Neural cell (in vitro differentiated cells): Measurements from ENCODE around the gene PARP15. TPM values are rescaled to one million over a fixed set of nuclear protein-coding genes. Genes with fewer than 3 reads are reported as not detected.

Source experiments
- H2AFZ ChIP-seq: fragments of 200-600, 300-800 bp; sonication (generic), shearing (Covaris generic); 2 replicates; pipeline ENCODE4 v1.6.0; 2014; ENCODE audit warnings: low read depth, mild to moderate bottlenecking, antibody characterized with exemption, low read length, moderate library complexity
- H3F3A ChIP-seq: fragments of 200-600 bp; shearing (Covaris generic); 2 replicates; pipeline ENCODE4 v1.6.1; 2016; ENCODE audit warnings: mild to moderate bottlenecking, moderate library complexity, mixed read lengths, antibody characterized with exemption, low read length; ENCODE audit not compliant: insufficient read depth, poor library complexity, severe bottlenecking
- H3K27ac ChIP-seq: fragments of 200-600, 300-800 bp; sonication (generic), shearing (Covaris generic); 2 replicates; pipeline ENCODE4 v1.5.1; 2014; ENCODE audit warnings: mild to moderate bottlenecking, low read length, moderate library complexity
- H3K27me3 ChIP-seq: fragments of 300-800, 200-600 bp; sonication (generic), shearing (Covaris generic); 2 replicates; pipeline ENCODE4 v1.6.0; 2014; ENCODE audit warnings: mild to moderate bottlenecking, low read depth, low read length, moderate library complexity; ENCODE audit not compliant: insufficient read depth
- H3K36me3 ChIP-seq: fragments of 300-800, 200-600 bp; sonication (generic), shearing (Covaris generic); 2 replicates; pipeline ENCODE4 v1.5.1; 2014; ENCODE audit warnings: mild to moderate bottlenecking, antibody characterized with exemption, low read length, moderate library complexity; ENCODE audit not compliant: insufficient read depth
- H3K4me2 ChIP-seq: fragments of 300-800, 200-600 bp; sonication (generic), shearing (Covaris generic); 2 replicates; pipeline ENCODE4 v1.6.0; 2014; ENCODE audit warnings: mild to moderate bottlenecking, low read length
- H3K4me3 ChIP-seq: fragments of 300-800, 200-600 bp; sonication (generic), shearing (Covaris generic); 2 replicates; pipeline ENCODE4 v1.5.1; 2014; ENCODE audit warnings: mild to moderate bottlenecking, low read length, moderate library complexity
- H3K79me2 ChIP-seq: fragments of 200-600 bp; shearing (Covaris generic); replicated peaks from 2 replicates; pipeline ENCODE4 v1.6.0; 2014; ENCODE audit warnings: mild to moderate bottlenecking, low read length, moderate library complexity; ENCODE audit not compliant: insufficient read depth
- H3K9ac ChIP-seq: fragments of 300-800, 200-600 bp; sonication (generic), shearing (Covaris generic); 2 replicates; pipeline ENCODE4 v1.6.1; 2016; ENCODE audit warnings: mild to moderate bottlenecking, low read length, mixed read lengths
- H3K9me2 ChIP-seq: fragments of 200-600 bp; shearing (Covaris generic); 2 replicates; pipeline ENCODE4 v1.6.1; 2016; ENCODE audit warnings: mild to moderate bottlenecking, low read length, mixed read lengths; ENCODE audit not compliant: insufficient read depth
- H3K9me3 ChIP-seq: fragments of 200-600, 300-800 bp; sonication (generic), shearing (Covaris generic); 2 replicates; pipeline ENCODE4 v1.6.1; 2016; ENCODE audit warnings: mild to moderate bottlenecking, mixed run types, low read length, moderate library complexity, mixed read lengths
- H4K20me1 ChIP-seq: fragments of 200-600 bp; shearing (Covaris generic); 2 replicates; pipeline ENCODE4 v1.6.1; 2016; ENCODE audit warnings: mild to moderate bottlenecking, mixed run types; ENCODE audit not compliant: insufficient read depth
- CTCF ChIP-seq: fragments of 450-650 bp; IDR thresholded peaks from 2 replicates; pipeline ENCODE4 v1.5.1; 2014; ENCODE audit warnings: antibody characterized with exemption, mild to moderate bottlenecking, moderate library complexity; ENCODE audit not compliant: poor library complexity, severe bottlenecking
- EP300 ChIP-seq: fragments of 450-650 bp; conservative IDR thresholded peaks from 2 replicates; pipeline ENCODE4 v1.6.1; 2014; ENCODE audit warnings: antibody characterized with exemption, mild to moderate bottlenecking, moderate library complexity; ENCODE audit not compliant: poor library complexity, severe bottlenecking
- EZH2 ChIP-seq: fragments of 200-600, 300-800 bp; shearing (Covaris generic), sonication (generic); IDR thresholded peaks from 2 replicates; pipeline ENCODE4 v1.6.1; 2014; ENCODE audit warnings: antibody characterized with exemption, low read length, borderline replicate concordance, mild to moderate bottlenecking; ENCODE audit not compliant: insufficient read depth, poor library complexity, severe bottlenecking
- MXI1 ChIP-seq: fragments of 450-650 bp; conservative IDR thresholded peaks from 2 replicates; pipeline ENCODE4 v1.6.1; 2014; ENCODE audit warnings: antibody characterized with exemption, mild to moderate bottlenecking; ENCODE audit not compliant: poor library complexity, severe bottlenecking
- POLR2AphosphoS5 ChIP-seq: IDR thresholded peaks from 2 replicates; pipeline ENCODE4 v1.6.1; 2012
- RAD21 ChIP-seq: fragments of 450-650 bp; conservative IDR thresholded peaks from 2 replicates; pipeline ENCODE4 v1.6.1; 2014; ENCODE audit warnings: antibody characterized with exemption, mild to moderate bottlenecking, moderate library complexity
- REST ChIP-seq: IDR thresholded peaks from 2 replicates; pipeline ENCODE4 v1.6.1; 2012; ENCODE audit warnings: borderline replicate concordance
- SMC3 ChIP-seq: fragments of 450-650 bp; conservative IDR thresholded peaks from 2 replicates; pipeline ENCODE4 v1.6.1; 2014; ENCODE audit warnings: antibody characterized with exemption, mild to moderate bottlenecking, moderate library complexity; ENCODE audit not compliant: poor library complexity
- TAF1 ChIP-seq: IDR thresholded peaks from 2 replicates; pipeline ENCODE4 v1.6.1; 2012; ENCODE audit warnings: low read depth
- polyA plus RNA-seq: library from polyadenylated mRNA; depleted of rRNA; stranded (reverse); fragments of >200 nt; gene quantifications from 2 replicates; pipeline ENCODE4 v1.2.3, GENCODE V29; 2014

Gene PARP15
- polyA plus RNA-seq, 1 donor from 2014 or later = not detected

GRCh38 chr3:122619040-122619439 is 41.6 kb downstream of the PARP15 start:
- no peak overlapping the region for H3K9ac ChIP-seq
- no peaks in the 10 kb centered on the region for H3K36me3 ChIP-seq
- no peaks in the 10 kb centered on the region for H3K27me3 ChIP-seq
- H3K9me2 ChIP-seq = no peaks in the 10 kb centered on the region
- H3K27ac ChIP-seq = no peak overlapping the region
- TF ChIP-seq REST = no peak
- no peak for TF ChIP-seq EP300
- TF ChIP-seq EZH2 = no peak
- no peak for TF ChIP-seq CTCF
- no peak for TF ChIP-seq SMC3
- TF ChIP-seq POLR2AphosphoS5 = no peak
- TF ChIP-seq MXI1 = no peak
- no peak for TF ChIP-seq RAD21
- no peak for TF ChIP-seq TAF1
- no peak overlapping the region for H2AFZ ChIP-seq
- H3K4me3 ChIP-seq = no peak overlapping the region
- H3K79me2 ChIP-seq = no peaks in the 10 kb centered on the region
- H3K4me2 ChIP-seq = no peak overlapping the region
- H3K9me3 ChIP-seq = no peaks in the 10 kb centered on the region
- H4K20me1 ChIP-seq = no peaks in the 10 kb centered on the region
- no peaks in the 10 kb centered on the region for H3F3A ChIP-seq

- Histone ChIP-seq H3K4me2 (no peak overlapping the region), H3K4me3 (no peak overlapping the region), H3K9me2 (no peaks in the 10 kb centered on the region), H4K20me1 (no peaks in the 10 kb centered on the region), H2AFZ (no peak overlapping the region), H3K27me3 (no peaks in the 10 kb centered on the region), H3K36me3 (no peaks in the 10 kb centered on the region), H3K9ac (no peak overlapping the region), H3K9me3 (no peaks in the 10 kb centered on the region), H3F3A (no peaks in the 10 kb centered on the region), H3K27ac (no peak overlapping the region), H3K79me2 (no peaks in the 10 kb centered on the region)
- TF ChIP-seq SMC3 (no peak), CTCF (no peak), EP300 (no peak)
Measured at GRCh38 chr3:122620399-122620798, 42.9 kb downstream of the PARP15 start.
